HepG2 (cell line): ENCODE data around the gene SAMD10. TPM values are rescaled to one million over a fixed set of nuclear protein-coding genes. Genes with fewer than 3 reads are reported as not detected.

ENCODE experiments used
- CHD2 ChIP-seq: IDR thresholded peaks from 2 replicates; pipeline ENCODE4 v1.6.1; 2011; ENCODE audit warnings: low read depth, low read length, improper control_type of control experiment
- ESRRA ChIP-seq: sonication (generic); formaldehyde crosslinking; IDR thresholded peaks from 2 replicates; pipeline ENCODE4 v1.5.1; 2020; ENCODE audit warnings: mild to moderate bottlenecking, low read depth, missing genetic modification reagents
- IRF1 ChIP-seq: sonication (generic); formaldehyde crosslinking; IDR thresholded peaks from 2 replicates; pipeline ENCODE4 v1.4.0; 2020; ENCODE audit warnings: low read depth, mild to moderate bottlenecking, missing genetic modification reagents
- KAT7 ChIP-seq: IDR thresholded peaks from 2 replicates; pipeline ENCODE4 v1.6.1; 2018; ENCODE audit warnings: borderline replicate concordance, missing compliant biosample characterization
- KLF16 ChIP-seq, 2 experiments: sonication (generic) in 1 of 2; formaldehyde crosslinking in 1 of 2; IDR thresholded peaks; 2 replicates each; pipeline versions ENCODE4 v1.6.1 to v1.8.0; 2016 to 2023; ENCODE audit warnings: missing genetic modification reagents in 2 of 2, missing compliant biosample characterization in 1 of 2
- POLR2A ChIP-seq, 2 experiments: IDR thresholded peaks; 2 replicates each; pipeline ENCODE4 v1.6.1; 2011; ENCODE audit warnings: low read depth in 2 of 2, low read length in 2 of 2, mild to moderate bottlenecking in 1 of 2, moderate library complexity in 1 of 2; ENCODE audit not compliant: insufficient read depth in 1 of 2
- SKI ChIP-seq: fragments of 450-650 bp; IDR thresholded peaks from one replicate; pipeline ENCODE4 v1.6.1; 2018; ENCODE audit warnings: mild to moderate bottlenecking; ENCODE audit not compliant: partially characterized antibody
- SMARCC2 ChIP-seq: fragments of 450-650 bp; IDR thresholded peaks from 2 replicates; pipeline ENCODE4 v1.6.1; 2017; ENCODE audit warnings: antibody characterized with exemption, mild to moderate bottlenecking
- SNAPC2 ChIP-seq: sonication (generic); formaldehyde crosslinking; IDR thresholded peaks from 2 replicates; pipeline ENCODE4 v1.8.1; 2022; ENCODE audit warnings: mild to moderate bottlenecking, missing genetic modification reagents
- XRCC5 ChIP-seq: fragments of 200-400 bp; formaldehyde crosslinking; optimal IDR thresholded peaks from 2 replicates; pipeline ENCODE3; 2017; ENCODE audit warnings: mild to moderate bottlenecking, low read length
- ZFP62 ChIP-seq: sonication (generic); formaldehyde crosslinking; IDR thresholded peaks from 2 replicates; pipeline ENCODE4 v1.4.0; 2020; ENCODE audit warnings: missing genetic modification reagents
- ZNF143 ChIP-seq: sonication (generic); formaldehyde crosslinking; IDR thresholded peaks from 2 replicates; pipeline ENCODE4 v1.4.0; 2020; ENCODE audit warnings: missing genetic modification reagents
- ZNF329 ChIP-seq: sonication (generic); formaldehyde crosslinking; IDR thresholded peaks from 2 replicates; pipeline ENCODE4 v1.9.0; 2021; ENCODE audit warnings: low read depth, mild to moderate bottlenecking, missing genetic modification reagents
- ZNF547 ChIP-seq: sonication (generic); formaldehyde crosslinking; IDR thresholded peaks from 2 replicates; pipeline ENCODE4 v1.5.1; 2020; ENCODE audit warnings: mild to moderate bottlenecking, missing genetic modification reagents
- ZNF749 ChIP-seq: sonication (generic); formaldehyde crosslinking; IDR thresholded peaks from 2 replicates; pipeline ENCODE4 v1.8.0; 2022; ENCODE audit warnings: mild to moderate bottlenecking, missing genetic modification reagents, moderate library complexity, borderline replicate concordance
- ZSCAN12 ChIP-seq: sonication (generic); formaldehyde crosslinking; IDR thresholded peaks from 2 replicates; pipeline ENCODE4 v1.9.0; 2021; ENCODE audit warnings: mild to moderate bottlenecking, missing genetic modification reagents
- polyA plus RNA-seq, 8 experiments: library from polyadenylated mRNA; depleted of rRNA in 3 of 8; stranded (reverse) in 7 of 8; unstranded in 1 of 8; fragments of >200 nt; fragmentation: Illumina TruSeq in 4 of 8; extraction: Trizol in 4 of 8; gene quantifications; 2 replicates each; pipeline versions ENCODE4 v1.2.1 to v1.2.3, GENCODE V29; 2011 to 2016; ENCODE audit warnings: low read depth in 4 of 8, missing spikeins in 1 of 8, mixed read lengths in 1 of 8; ENCODE audit not compliant: insufficient read depth in 1 of 8
- total RNA-seq, 5 experiments: library from RNA; depleted of rRNA; stranded (reverse); fragments of >200 nt; fragmentation: Illumina TruSeq; extraction: Trizol; gene quantifications; 2 replicates each; pipeline ENCODE4 v1.2.3, GENCODE V29; 2016; ENCODE audit warnings: low read depth in 1 of 5
- TF ChIP-seq, protein P1 (sequence below): sonication (generic); formaldehyde crosslinking; IDR thresholded peaks from 2 replicates; pipeline ENCODE4 v1.5.0; 2020; ENCODE audit warnings: mild to moderate bottlenecking, missing genetic modification reagents, borderline replicate concordance
- TF ChIP-seq, protein P2 (sequence below): sonication (generic); formaldehyde crosslinking; IDR thresholded peaks from 2 replicates; pipeline ENCODE4 v1.4.0; 2020; ENCODE audit warnings: missing genetic modification reagents, mild to moderate bottlenecking, borderline replicate concordance

SAMD10 gene
- total and polyA plus RNA-seq, 2 of the 13 experiments (the other 11 are each of a cell fraction or from before 2014, with no cell fraction given): 6.1 to 11.0 TPM

- TF ChIP-seq, protein P1, sequence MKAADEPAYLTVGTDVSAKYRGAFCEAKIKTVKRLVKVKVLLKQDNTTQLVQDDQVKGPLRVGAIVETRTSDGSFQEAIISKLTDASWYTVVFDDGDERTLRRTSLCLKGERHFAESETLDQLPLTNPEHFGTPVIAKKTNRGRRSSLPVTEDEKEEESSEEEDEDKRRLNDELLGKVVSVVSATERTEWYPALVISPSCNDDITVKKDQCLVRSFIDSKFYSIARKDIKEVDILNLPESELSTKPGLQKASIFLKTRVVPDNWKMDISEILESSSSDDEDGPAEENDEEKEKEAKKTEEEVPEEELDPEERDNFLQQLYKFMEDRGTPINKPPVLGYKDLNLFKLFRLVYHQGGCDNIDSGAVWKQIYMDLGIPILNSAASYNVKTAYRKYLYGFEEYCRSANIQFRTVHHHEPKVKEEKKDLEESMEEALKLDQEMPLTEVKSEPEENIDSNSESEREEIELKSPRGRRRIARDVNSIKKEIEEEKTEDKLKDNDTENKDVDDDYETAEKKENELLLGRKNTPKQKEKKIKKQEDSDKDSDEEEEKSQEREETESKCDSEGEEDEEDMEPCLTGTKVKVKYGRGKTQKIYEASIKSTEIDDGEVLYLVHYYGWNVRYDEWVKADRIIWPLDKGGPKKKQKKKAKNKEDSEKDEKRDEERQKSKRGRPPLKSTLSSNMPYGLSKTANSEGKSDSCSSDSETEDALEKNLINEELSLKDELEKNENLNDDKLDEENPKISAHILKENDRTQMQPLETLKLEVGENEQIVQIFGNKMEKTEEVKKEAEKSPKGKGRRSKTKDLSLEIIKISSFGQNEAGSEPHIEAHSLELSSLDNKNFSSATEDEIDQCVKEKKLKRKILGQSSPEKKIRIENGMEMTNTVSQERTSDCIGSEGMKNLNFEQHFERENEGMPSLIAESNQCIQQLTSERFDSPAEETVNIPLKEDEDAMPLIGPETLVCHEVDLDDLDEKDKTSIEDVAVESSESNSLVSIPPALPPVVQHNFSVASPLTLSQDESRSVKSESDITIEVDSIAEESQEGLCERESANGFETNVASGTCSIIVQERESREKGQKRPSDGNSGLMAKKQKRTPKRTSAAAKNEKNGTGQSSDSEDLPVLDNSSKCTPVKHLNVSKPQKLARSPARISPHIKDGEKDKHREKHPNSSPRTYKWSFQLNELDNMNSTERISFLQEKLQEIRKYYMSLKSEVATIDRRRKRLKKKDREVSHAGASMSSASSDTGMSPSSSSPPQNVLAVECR (CRISPR knock-in tag): peak; percentile 76
- TF ChIP-seq SMARCC2 (no peak), ZFP62 (CRISPR knock-in tag) (no peak), ESRRA (CRISPR knock-in tag) (no peak), XRCC5 (peak; percentile 30), KLF16 (CRISPR knock-in tag; IDR thresholded peaks at IDR 0.05) (peak in 1 of 2 experiments; percentile 80; a peak in 2 of 4 replicates), ZNF329 (CRISPR knock-in tag) (no peak), ZNF143 (CRISPR knock-in tag) (no peak), SKI (no peak), SNAPC2 (no peak), ZNF547 (CRISPR knock-in tag) (peak; percentile 74; the same call in 1 of the 2 replicates), CHD2 (peak; percentile 91), IRF1 (0 out of 2 replicates have a peak, but pooled peaks have one; percentile 34), ZSCAN12 (no peak), KAT7 (CRISPR knock-in tag) (no peak), POLR2A (IDR thresholded peaks at IDR 0.05; ENCODE audit: insufficient read depth in 1 of 2, low read depth in 2 of 2, low read length in 2 of 2) (peak; percentile 33 to 55; a peak in 1 of 4 replicates), ZNF749 (CRISPR knock-in tag) (no peak)
- TF ChIP-seq, protein P2, sequence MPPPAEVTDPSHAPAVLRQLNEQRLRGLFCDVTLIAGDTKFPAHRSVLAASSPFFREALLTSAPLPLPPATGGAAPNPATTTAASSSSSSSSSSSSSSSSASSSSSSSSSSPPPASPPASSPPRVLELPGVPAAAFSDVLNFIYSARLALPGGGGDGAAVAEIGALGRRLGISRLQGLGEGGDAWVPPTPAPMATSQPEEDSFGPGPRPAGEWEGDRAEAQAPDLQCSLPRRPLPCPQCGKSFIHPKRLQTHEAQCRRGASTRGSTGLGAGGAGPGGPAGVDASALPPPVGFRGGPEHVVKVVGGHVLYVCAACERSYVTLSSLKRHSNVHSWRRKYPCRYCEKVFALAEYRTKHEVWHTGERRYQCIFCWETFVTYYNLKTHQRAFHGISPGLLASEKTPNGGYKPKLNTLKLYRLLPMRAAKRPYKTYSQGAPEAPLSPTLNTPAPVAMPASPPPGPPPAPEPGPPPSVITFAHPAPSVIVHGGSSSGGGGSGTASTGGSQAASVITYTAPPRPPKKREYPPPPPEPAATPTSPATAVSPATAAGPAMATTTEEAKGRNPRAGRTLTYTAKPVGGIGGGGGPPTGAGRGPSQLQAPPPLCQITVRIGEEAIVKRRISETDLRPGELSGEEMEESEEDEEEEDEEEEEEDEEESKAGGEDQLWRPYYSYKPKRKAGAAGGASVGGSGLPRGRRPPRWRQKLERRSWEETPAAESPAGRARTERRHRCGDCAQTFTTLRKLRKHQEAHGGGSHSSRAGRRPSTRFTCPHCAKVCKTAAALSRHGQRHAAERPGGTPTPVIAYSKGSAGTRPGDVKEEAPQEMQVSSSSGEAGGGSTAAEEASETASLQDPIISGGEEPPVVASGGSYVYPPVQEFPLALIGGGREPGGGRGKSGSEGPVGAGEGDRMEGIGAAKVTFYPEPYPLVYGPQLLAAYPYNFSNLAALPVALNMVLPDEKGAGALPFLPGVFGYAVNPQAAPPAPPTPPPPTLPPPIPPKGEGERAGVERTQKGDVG: 0 out of 2 replicates have a peak, but pooled peaks have one; percentile 38
These were observed 9.4 kb downstream of the SAMD10 start, which contains the start of gene ZNF512B (continued) for GRCh38 chr20:63969838-63970713.
